WTC11 (cell line): ENCODE data around the gene RPL35. TPM values are rescaled to one million over a fixed set of nuclear protein-coding genes. Genes with fewer than 3 reads are reported as not detected.
A peak's percentile ranks its signal among the peaks of the same experiment; 100 is the strongest.

Experiments
- ATAC-seq: fragments of 200-7000 bp; cut with Tn5 transposase; 2 replicates; pipeline ENCODE4 v1.10.0; 2021; ENCODE audit warnings: mild to moderate bottlenecking, moderate library complexity
- CTCF ChIA-PET: fragments of 300-600 bp; sonication (Branson Sonifier 250); formaldehyde crosslinking; loops from one replicate; lab custom pipeline; 2021; ENCODE audit warnings: antibody characterized with exemption; lab: Charles Lee
- POLR2A ChIA-PET: fragments of 350-600 bp; sonication (Branson Sonifier 250); formaldehyde crosslinking; loops from one replicate; lab custom pipeline; 2021; ENCODE audit warnings: antibody characterized with exemption; lab: Charles Lee
- DNase-seq: peaks from one replicate; pipeline ENCODE4 v3.0.0; 2021; ENCODE audit warnings: low spot score
- H3K27ac Mint-ChIP-seq: 2 replicates; pipeline ENCODE4 v1.8.0; 2021; ENCODE audit warnings: mixed read lengths
- H3K27me3 Mint-ChIP-seq: 2 replicates; pipeline ENCODE4 v1.8.0; 2021; ENCODE audit warnings: low read depth, mild to moderate bottlenecking, moderate library complexity, mixed read lengths
- H3K36me3 Mint-ChIP-seq: 2 replicates; pipeline ENCODE4 v1.8.0; 2021; ENCODE audit warnings: mixed read lengths
- H3K4me1 Mint-ChIP-seq: 2 replicates; pipeline ENCODE4 v1.8.0; 2022; ENCODE audit warnings: mixed read lengths
- H3K4me3 Mint-ChIP-seq: 2 replicates; pipeline ENCODE4 v1.8.0; 2021; ENCODE audit warnings: mild to moderate bottlenecking, moderate library complexity, mixed read lengths
- H3K9me3 Mint-ChIP-seq: 2 replicates; pipeline ENCODE4 v1.8.0; 2021; ENCODE audit warnings: mixed read lengths
- CREB1 ChIP-seq: sonication (generic); formaldehyde crosslinking; IDR thresholded peaks from 2 replicates; pipeline ENCODE4 v1.8.0; 2023; ENCODE audit warnings: mild to moderate bottlenecking, missing genetic modification reagents
- E2F1 ChIP-seq: sonication (generic); formaldehyde crosslinking; IDR thresholded peaks from 2 replicates; pipeline ENCODE4 v1.8.0; 2022; ENCODE audit warnings: mild to moderate bottlenecking, missing genetic modification reagents
- HMGA2 ChIP-seq: fragments of 250-450 bp; sonication (Bioruptor Pico); IDR thresholded peaks from 2 replicates; pipeline ENCODE4 v1.4.0; 2021; ENCODE audit warnings: mild to moderate bottlenecking, moderate library complexity
- KAT7 ChIP-seq: sonication (generic); formaldehyde crosslinking; IDR thresholded peaks from 2 replicates; pipeline ENCODE4 v1.8.1; 2023; ENCODE audit warnings: missing genetic modification reagents, mild to moderate bottlenecking, borderline replicate concordance
- MLX ChIP-seq: sonication (generic); formaldehyde crosslinking; IDR thresholded peaks from 2 replicates; pipeline ENCODE4 v1.8.1; 2023; ENCODE audit warnings: mild to moderate bottlenecking, missing genetic modification reagents, moderate library complexity
- MYBL2 ChIP-seq: sonication (generic); formaldehyde crosslinking; IDR thresholded peaks from 2 replicates; pipeline ENCODE4 v1.8.1; 2023; ENCODE audit warnings: mild to moderate bottlenecking, moderate library complexity, missing genetic modification reagents
- NR1H2 ChIP-seq: sonication (generic); formaldehyde crosslinking; IDR thresholded peaks from 2 replicates; pipeline ENCODE4 v1.9.0; 2021; ENCODE audit warnings: mild to moderate bottlenecking, moderate library complexity, missing genetic modification reagents
- RORB ChIP-seq: fragments of 250-450 bp; sonication (Bioruptor Pico); IDR thresholded peaks from 2 replicates; pipeline ENCODE4 v1.9.0; 2021; ENCODE audit warnings: mild to moderate bottlenecking
- TEAD4 ChIP-seq: sonication (generic); formaldehyde crosslinking; IDR thresholded peaks from 2 replicates; pipeline ENCODE4 v1.8.0; 2022; ENCODE audit warnings: mild to moderate bottlenecking, missing genetic modification reagents
- ZBTB43 ChIP-seq: sonication (generic); formaldehyde crosslinking; IDR thresholded peaks from 2 replicates; pipeline ENCODE4 v1.8.1; 2023; ENCODE audit warnings: mild to moderate bottlenecking, missing genetic modification reagents
- ZNF121 ChIP-seq: sonication (generic); formaldehyde crosslinking; IDR thresholded peaks from 2 replicates; pipeline ENCODE4 v1.8.0; 2023; ENCODE audit warnings: missing genetic modification reagents
- ZNF263 ChIP-seq: sonication (generic); formaldehyde crosslinking; IDR thresholded peaks from 2 replicates; pipeline ENCODE4 v1.8.1; 2022; ENCODE audit warnings: low read depth, mild to moderate bottlenecking, moderate library complexity, missing genetic modification reagents
- ZNF671 ChIP-seq: fragments of 250-450 bp; sonication (Bioruptor Pico); IDR thresholded peaks from 2 replicates; pipeline ENCODE4 v1.8.0; 2021; ENCODE audit warnings: mild to moderate bottlenecking
- ZSCAN18 ChIP-seq: fragments of 250-450 bp; sonication (Bioruptor Pico); IDR thresholded peaks from 2 replicates; pipeline ENCODE4 v2.1.2; 2022; ENCODE audit warnings: mild to moderate bottlenecking, moderate library complexity
- total RNA-seq: library from RNA; stranded (reverse); gene quantifications from 3 replicates; pipeline ENCODE4 v1.2.3, GENCODE V29; 2021
- TF ChIP-seq, protein P1 (sequence below): sonication (generic); formaldehyde crosslinking; IDR thresholded peaks from 2 replicates; pipeline ENCODE4 v1.8.1; 2022; ENCODE audit warnings: missing genetic modification reagents, borderline replicate concordance
- TF ChIP-seq, protein P2 (sequence below): sonication (generic); formaldehyde crosslinking; IDR thresholded peaks from 2 replicates; pipeline ENCODE4 v1.8.1; 2023; ENCODE audit warnings: mild to moderate bottlenecking, missing genetic modification reagents

RPL35 gene
- total RNA-seq, 1 experiment from 2014 or later = 1,710 TPM

DNA sequence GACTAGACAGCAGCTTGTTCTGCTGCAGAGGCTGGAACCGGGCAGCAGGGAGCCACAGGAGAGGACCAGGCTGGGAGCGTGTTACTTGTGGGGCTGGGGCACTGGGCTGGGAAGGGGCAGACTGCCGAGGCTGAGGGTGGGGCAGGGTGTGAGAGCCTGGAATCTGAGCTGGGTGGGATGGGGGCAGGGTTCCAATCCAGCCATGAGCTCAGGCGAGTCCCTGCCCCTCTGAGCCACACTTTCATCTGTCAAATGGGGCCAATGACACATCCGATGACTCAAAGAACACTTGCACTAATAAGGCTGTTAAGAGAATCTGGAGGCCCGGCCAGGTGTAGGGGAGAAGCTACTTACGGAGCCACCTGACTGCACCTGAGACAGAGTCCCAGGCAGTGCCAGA lies 27.2 kb downstream of the RPL35 start:
- Mint-ChIP-seq H3K36me3 (no peaks in the 10 kb centered on the region), H3K27ac (no peak overlapping the region), H3K4me1 (peaks cover 3% of the 10 kb centered on the region), H3K27me3 (no peaks in the 10 kb centered on the region), H3K4me3 (no peak overlapping the region), H3K9me3 (peaks cover 3% of the 10 kb centered on the region; the same call in 1 of the 2 replicates)
- DNase-seq (no peak), ATAC-seq (peak; percentile 47; the same call in 1 of the 2 replicates)
- ChIA-PET CTCF (interaction anchor here (0.7 to 12.7 kb wide), 5 partner anchors 11 to 415 kb away, joined by 3 to 323 read pairs (median 4); partner anchors contain the start of genes NR6A1, OLFML2A and WDR38), POLR2A (no interaction called here)
- TF ChIP-seq ZNF121 (no peak), ZBTB43 (no peak), MLX (CRISPR knock-in tag) (no peak), ZNF671 (no peak), CREB1 (CRISPR knock-in tag) (no peak), RORB (no peak), HMGA2 (CRISPR knock-in tag) (no peak), NR1H2 (no peak), ZNF263 (no peak), TEAD4 (CRISPR knock-in tag) (no peak), MYBL2 (no peak)
- TF ChIP-seq, protein P1, sequence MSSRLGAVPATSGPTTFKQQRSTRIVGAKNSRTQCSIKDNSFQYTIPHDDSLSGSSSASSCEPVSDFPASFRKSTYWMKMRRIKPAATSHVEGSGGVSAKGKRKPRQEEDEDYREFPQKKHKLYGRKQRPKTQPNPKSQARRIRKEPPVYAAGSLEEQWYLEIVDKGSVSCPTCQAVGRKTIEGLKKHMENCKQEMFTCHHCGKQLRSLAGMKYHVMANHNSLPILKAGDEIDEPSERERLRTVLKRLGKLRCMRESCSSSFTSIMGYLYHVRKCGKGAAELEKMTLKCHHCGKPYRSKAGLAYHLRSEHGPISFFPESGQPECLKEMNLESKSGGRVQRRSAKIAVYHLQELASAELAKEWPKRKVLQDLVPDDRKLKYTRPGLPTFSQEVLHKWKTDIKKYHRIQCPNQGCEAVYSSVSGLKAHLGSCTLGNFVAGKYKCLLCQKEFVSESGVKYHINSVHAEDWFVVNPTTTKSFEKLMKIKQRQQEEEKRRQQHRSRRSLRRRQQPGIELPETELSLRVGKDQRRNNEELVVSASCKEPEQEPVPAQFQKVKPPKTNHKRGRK (CRISPR knock-in tag) = no peak
- TF ChIP-seq, protein P2, sequence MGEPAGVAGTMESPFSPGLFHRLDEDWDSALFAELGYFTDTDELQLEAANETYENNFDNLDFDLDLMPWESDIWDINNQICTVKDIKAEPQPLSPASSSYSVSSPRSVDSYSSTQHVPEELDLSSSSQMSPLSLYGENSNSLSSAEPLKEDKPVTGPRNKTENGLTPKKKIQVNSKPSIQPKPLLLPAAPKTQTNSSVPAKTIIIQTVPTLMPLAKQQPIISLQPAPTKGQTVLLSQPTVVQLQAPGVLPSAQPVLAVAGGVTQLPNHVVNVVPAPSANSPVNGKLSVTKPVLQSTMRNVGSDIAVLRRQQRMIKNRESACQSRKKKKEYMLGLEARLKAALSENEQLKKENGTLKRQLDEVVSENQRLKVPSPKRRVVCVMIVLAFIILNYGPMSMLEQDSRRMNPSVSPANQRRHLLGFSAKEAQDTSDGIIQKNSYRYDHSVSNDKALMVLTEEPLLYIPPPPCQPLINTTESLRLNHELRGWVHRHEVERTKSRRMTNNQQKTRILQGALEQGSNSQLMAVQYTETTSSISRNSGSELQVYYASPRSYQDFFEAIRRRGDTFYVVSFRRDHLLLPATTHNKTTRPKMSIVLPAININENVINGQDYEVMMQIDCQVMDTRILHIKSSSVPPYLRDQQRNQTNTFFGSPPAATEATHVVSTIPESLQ (CRISPR knock-in tag) = no peak

DNA sequence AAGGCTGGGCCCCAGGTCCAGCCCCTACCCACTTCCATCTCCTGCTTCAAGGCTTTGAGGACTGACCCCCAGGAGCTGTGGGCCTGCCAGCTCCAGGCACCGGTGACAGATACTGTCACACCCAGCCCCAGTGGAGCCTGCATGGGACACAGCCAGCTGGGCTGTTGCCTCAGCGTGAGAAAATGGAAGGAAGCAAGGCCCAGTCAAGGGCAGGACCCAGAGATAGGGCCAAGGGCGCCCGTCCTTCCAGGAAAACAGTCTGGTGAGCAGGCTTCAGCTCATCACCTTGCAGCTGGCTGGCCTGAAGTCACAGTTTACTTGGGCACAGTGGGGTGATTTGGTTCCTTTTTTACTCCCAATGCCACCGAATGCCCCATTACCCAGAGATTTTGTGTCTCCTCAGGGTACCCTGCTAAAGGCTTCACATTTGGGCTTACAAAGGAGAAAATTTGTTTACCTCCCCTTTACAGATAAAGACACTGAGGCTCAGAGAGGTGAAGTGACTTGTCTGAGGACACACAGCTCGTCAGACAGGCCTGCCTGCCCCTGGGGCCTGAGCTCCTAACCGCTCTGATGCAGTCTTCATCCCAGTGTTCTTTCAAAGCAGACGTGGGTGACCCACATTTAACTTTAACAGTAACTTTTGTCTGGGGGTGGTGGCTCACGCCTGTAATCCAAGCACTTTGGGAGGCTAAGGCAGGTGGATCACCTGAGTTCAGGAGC lies 30.0 kb downstream of the RPL35 start:
- CTCF ChIA-PET = interaction anchor here (0.7 to 12.7 kb wide), 5 partner anchors 9 to 57 kb away, joined by 3 to 323 read pairs (median 21); partner anchors contain the start of genes NR6A1, OLFML2A and WDR38
- ATAC-seq (no peak), DNase-seq (no peak)
- Mint-ChIP-seq H3K27me3 (peaks cover 8% of the 10 kb centered on the region; the same call in 1 of the 2 replicates), H3K4me1 (peaks cover 10% of the 10 kb centered on the region), H3K36me3 (no peaks in the 10 kb centered on the region), H3K9me3 (no peaks in the 10 kb centered on the region), H3K27ac (no peak overlapping the region), H3K4me3 (no peak overlapping the region)
- POLR2A ChIA-PET = no interaction called here
- TF ChIP-seq HMGA2 (CRISPR knock-in tag) (no peak), KAT7 (CRISPR knock-in tag) (no peak), E2F1 (CRISPR knock-in tag) (no peak), ZBTB43 (no peak), ZSCAN18 (CRISPR knock-in tag) (no peak), MLX (CRISPR knock-in tag) (no peak), RORB (no peak)
- TF ChIP-seq, protein P1 (CRISPR knock-in tag) = no peak
